DMS153 treated with DMSO at 0.1 percent for 48 hours (cell line): ENCODE results near the gene GABRE.
"Not testable (repeated sequence)": the region's sequence is repeated elsewhere in the genome, so short reads cannot be mapped to it uniquely, and the experiment has no call there.

Source experiments
- DNase-seq: peaks from one replicate; lab custom pipeline; 2025; ENCODE audit not compliant: unreplicated experiment; lab: John Stamatoyannopoulos, UW

The GABRE gene

GRCh38 chrX:151970027-151970426, 4.4 kb downstream of the GABRE start:
- DNase-seq = no peak

- DNase-seq = no peak
Observed at GRCh38 chrX:151966236-151966635, 8.2 kb downstream of the GABRE start.

- DNase-seq = no peak
Observed at GRCh38 chrX:151962034-151962433, 12.4 kb downstream of the GABRE start.

- no peak for DNase-seq
Observed at GRCh38 chrX:151958101-151958500, 16.4 kb downstream of the GABRE start.

- no peak for DNase-seq
Observed at GRCh38 chrX:151954730-151955129, 19.7 kb downstream of the GABRE start.

- DNase-seq = no peak
Observed at GRCh38 chrX:151938172-151938571, 36.3 kb downstream of the GABRE start.

GRCh38 chrX:151935358-151935757, 39.1 kb downstream of the GABRE start:
- no peak for DNase-seq

- DNase-seq = no peak
Observed at GRCh38 chrX:151929126-151929525, 45.4 kb downstream of the GABRE start.

- no peak for DNase-seq
Observed at GRCh38 chrX:151923648-151924047, 50.8 kb downstream of the GABRE start.

- no peak for DNase-seq
Observed at GRCh38 chrX:151922692-151923091, 51.8 kb downstream of the GABRE start.

- no peak for DNase-seq
Observed at GRCh38 chrX:151921866-151922265, 52.6 kb downstream of the GABRE start.

- no peak for DNase-seq
Observed at GRCh38 chrX:151921292-151921691, 53.2 kb downstream of the GABRE start.

- DNase-seq = no peak
Observed at GRCh38 chrX:151920530-151920929, 53.9 kb downstream of the GABRE start.

- DNase-seq = no peak
Observed at GRCh38 chrX:151920101-151920500, 54.4 kb downstream of the GABRE start.

- no peak for DNase-seq
Observed at GRCh38 chrX:151919610-151920009, 54.9 kb downstream of the GABRE start.

- not testable (repeated sequence) for DNase-seq
Observed at GRCh38 chrX:151918736-151919135, 55.7 kb downstream of the GABRE start.

GRCh38 chrX:151912780-151913179, 61.7 kb downstream of the GABRE start, which contains the start of gene MAGEA4:
MAGEA4 (plus strand) TSS chrX:151912889; CDS start chrX:151923665, 10,776 bp downstream.
- no peak for DNase-seq

GRCh38 chrX:151912221-151912620, 62.3 kb downstream of the GABRE start:
- no peak for DNase-seq

GRCh38 chrX:151904989-151905388, 69.5 kb downstream of the GABRE start:
- no peak for DNase-seq
